T-cell (primary cell): ENCODE results near the gene TSPAN15. TPM values are rescaled to one million over a fixed set of nuclear protein-coding genes. Genes with fewer than 3 reads are reported as not detected.

Source experiments
- ATAC-seq, 4 experiments: fragments of 200-7000 bp in 3 of 4; fragments of 150-1000 bp in 1 of 4; cut with Tn5 transposase; replicated peaks in 1 of 4; 1 replicate in 3 of 4; 2 replicates in 1 of 4; pipeline ENCODE4 v1.10.0; 2021; ENCODE audit warnings: moderate library complexity in 3 of 4, mild to moderate bottlenecking in 2 of 4, moderate number of reproducible peaks in 1 of 4
- CTCF ChIA-PET, 2 donors: fragments of 300-600 bp; sonication (Branson Sonifier 250); formaldehyde crosslinking; loops; one replicate each; lab custom pipeline; 2022; ENCODE audit warnings: antibody characterized with exemption in 2 of 2; lab: Charles Lee
- POLR2A ChIA-PET, 2 donors: fragments of 300-600 bp; sonication (Branson Sonifier 250); formaldehyde crosslinking; loops; one replicate each; lab custom pipeline; 2022; ENCODE audit warnings: antibody characterized with exemption in 2 of 2; lab: Charles Lee
- DNase-seq, 35 experiments: peaks; one replicate each; pipeline versions ENCODE4 v3.0.0 to v3.0.0-alpha.2; 2013 to 2023
- H3K27ac ChIP-seq: one replicate; pipeline ENCODE4 v1.5.1; 2013; ENCODE audit warnings: low read length
- H3K27me3 ChIP-seq, 2 experiments: replicated peaks in 1 of 2; 1 replicate in 1 of 2; 2 replicates in 1 of 2; pipeline versions ENCODE4 v1.6.1 to v1.7.0; 2013; ENCODE audit warnings: low read length in 1 of 2, mixed read lengths in 1 of 2; ENCODE audit not compliant: control insufficient read depth in 2 of 2, insufficient read depth in 2 of 2; ENCODE audit errors: extremely low read depth in 1 of 2
- H3K36me3 ChIP-seq, 2 donors: 1 replicate in 1 of 2; 2 replicates in 1 of 2; pipeline versions ENCODE4 v1.6.1 to v1.7.0; 2013; ENCODE audit warnings: low read length in 1 of 2; ENCODE audit not compliant: control insufficient read depth in 2 of 2, insufficient read depth in 1 of 2; ENCODE audit errors: extremely low read depth in 1 of 2
- H3K4me1 ChIP-seq, 2 experiments: 1 replicate in 1 of 2; 2 replicates in 1 of 2; pipeline versions ENCODE4 v1.6.1 to v1.7.0; 2013; ENCODE audit warnings: low read length in 2 of 2, mixed read lengths in 1 of 2; ENCODE audit not compliant: insufficient read depth in 2 of 2, control insufficient read depth in 1 of 2; ENCODE audit errors: extremely low read depth in 1 of 2
- H3K4me3 ChIP-seq, 2 donors: 1 replicate in 1 of 2; 2 replicates in 1 of 2; pipeline versions ENCODE4 v1.5.1 to v1.7.0; 2013; ENCODE audit warnings: mild to moderate bottlenecking in 2 of 2, low read length in 1 of 2, moderate library complexity in 1 of 2; ENCODE audit not compliant: control insufficient read depth in 1 of 2; ENCODE audit errors: extremely low read depth in 1 of 2
- H3K9me3 ChIP-seq: 2 replicates; pipeline ENCODE4 v1.7.0; 2013
- H3K27ac Mint-ChIP-seq, 2 donors: one replicate each; pipeline ENCODE4 v1.8.0; 2020 to 2021; ENCODE audit warnings: mild to moderate bottlenecking in 2 of 2, mixed read lengths in 2 of 2
- H3K27me3 Mint-ChIP-seq, 2 donors: one replicate each; pipeline ENCODE4 v1.8.0; 2021 to 2022; ENCODE audit warnings: mixed read lengths in 2 of 2
- H3K36me3 Mint-ChIP-seq: one replicate; pipeline ENCODE4 v1.8.0; 2021; ENCODE audit warnings: mixed read lengths
- H3K4me1 Mint-ChIP-seq, 3 donors: one replicate each; pipeline ENCODE4 v1.8.0; 2020 to 2022; ENCODE audit warnings: mixed read lengths in 3 of 3, mild to moderate bottlenecking in 1 of 3
- H3K4me3 Mint-ChIP-seq, 3 donors: one replicate each; pipeline ENCODE4 v1.8.0; 2020 to 2022; ENCODE audit warnings: mild to moderate bottlenecking in 3 of 3, mixed read lengths in 3 of 3, moderate library complexity in 3 of 3
- H3K9me3 Mint-ChIP-seq, 3 donors: one replicate each; pipeline ENCODE4 v1.8.0; 2020 to 2022; ENCODE audit warnings: mixed read lengths in 3 of 3
- WGBS: methylation state at CpG from one replicate; pipeline ENCODE4 v1.1.5; 2013; ENCODE audit warnings: missing lambda C conversion rate; ENCODE audit not compliant: insufficient coverage; 5-methylcytosine and 5-hydroxymethylcytosine counted together
- total RNA-seq, 35 experiments: library from RNA in 6 of 35; stranded (reverse) in 6 of 35; fragments of 120-200 nt in 1 of 35; gene quantifications; one replicate each; pipeline versions ENCODE4 v1.2.1 to v1.2.4 and lab custom pipeline; 2013 to 2026

The TSPAN15 gene
- total RNA-seq, 5 donors from 2014 or later (not counting 1 experiment from before 2014, with no cell fraction given): 2.9 to 8.2 (median 6.2) TPM

GRCh38 chr10:69458430-69459100 is 7.3 kb downstream of the TSPAN15 start:
- Histone ChIP-seq H3K4me3 (no peak overlapping the region), H3K36me3 (no peaks in the 10 kb centered on the region), H3K27me3 (peaks cover 0 to 12% of the 10 kb centered on the region in 2 experiments), H3K4me1 (peaks cover 0 to 9% of the 10 kb centered on the region in 2 experiments), H3K9me3 (no peaks in the 10 kb centered on the region), H3K27ac (no peak overlapping the region)
- CTCF ChIA-PET: no interaction called here
- no peaks in the 10 kb centered on the region for H3K9me3 Mint-ChIP-seq
- 83% methylated on average over 9 of the region's 10 CpGs for WGBS
- DNase-seq (no peak), ATAC-seq (no peak)
- H3K36me3 Mint-ChIP-seq: no peaks in the 10 kb centered on the region
- no peak overlapping the region for H3K27ac Mint-ChIP-seq
- no peak overlapping the region for H3K4me3 Mint-ChIP-seq
- peaks cover 0 to 20% (median 8%) of the 10 kb centered on the region in 3 donors for H3K4me1 Mint-ChIP-seq
- peaks cover 0 to under 1% of the 10 kb centered on the region in 2 donors for H3K27me3 Mint-ChIP-seq
- POLR2A ChIA-PET: interaction anchor here in 1 of 2 donors (0.7 kb wide), 1 partner anchor 1403 kb away, joined by 3 read pairs; no protein-coding TSS in a partner anchor

GRCh38 chr10:69459101-69459790 is 8.0 kb downstream of the TSPAN15 start:
- Histone ChIP-seq H3K4me1 (peaks cover 0 to 15% of the 10 kb centered on the region in 2 experiments), H3K27ac (no peak overlapping the region), H3K36me3 (no peaks in the 10 kb centered on the region), H3K9me3 (no peaks in the 10 kb centered on the region), H3K4me3 (no peak overlapping the region), H3K27me3 (peaks cover 0 to 5% of the 10 kb centered on the region in 2 experiments)
- Mint-ChIP-seq H3K27me3 (no peaks in the 10 kb centered on the region), H3K9me3 (no peaks in the 10 kb centered on the region), H3K4me3 (no peak overlapping the region), H3K27ac (no peak overlapping the region), H3K36me3 (no peaks in the 10 kb centered on the region), H3K4me1 (peaks cover 0 to 26% (median 12%) of the 10 kb centered on the region in 3 donors)
- POLR2A ChIA-PET: interaction anchor here in 1 of 2 donors (0.7 kb wide), 1 partner anchor 1402 kb away, joined by 3 read pairs; no protein-coding TSS in a partner anchor
- 79% methylated on average over 8 of the region's 8 CpGs for WGBS
- ATAC-seq (no peak), DNase-seq (no peak)
- CTCF ChIA-PET: interaction anchor here in 1 of 2 donors (0.5 kb wide), 1 partner anchor 179 kb away, joined by 3 read pairs; no protein-coding TSS in a partner anchor

GRCh38 chr10:69459893-69460575 is 8.8 kb downstream of the TSPAN15 start:
- POLR2A ChIA-PET: no interaction called here
- Mint-ChIP-seq H3K4me3 (no peak overlapping the region), H3K4me1 (peaks cover 3 to 34% (median 19%) of the 10 kb centered on the region in 3 donors), H3K36me3 (no peaks in the 10 kb centered on the region), H3K27ac (no peak overlapping the region), H3K27me3 (no peaks in the 10 kb centered on the region), H3K9me3 (no peaks in the 10 kb centered on the region)
- 89% methylated on average over 9 of the region's 12 CpGs for WGBS
- no peak for ATAC-seq
- Histone ChIP-seq H3K9me3 (no peaks in the 10 kb centered on the region), H3K27me3 (no peaks in the 10 kb centered on the region), H3K4me1 (peaks cover 0 to 23% of the 10 kb centered on the region in 2 experiments), H3K4me3 (no peak overlapping the region), H3K36me3 (no peaks in the 10 kb centered on the region), H3K27ac (no peak overlapping the region)
- CTCF ChIA-PET: interaction anchor here in 1 of 2 donors (0.5 kb wide), 1 partner anchor 179 kb away, joined by 3 read pairs; no protein-coding TSS in a partner anchor
- no peak for DNase-seq

- H3K4me3 Mint-ChIP-seq: no peak overlapping the region
- CTCF ChIA-PET: no interaction called here
- H3K27me3 ChIP-seq: no peaks in the 10 kb centered on the region
Observed at GRCh38 chr10:69460576-69461242, 9.4 kb downstream of the TSPAN15 start.

GRCh38 chr10:69461243-69462025 is 10.2 kb downstream of the TSPAN15 start:
- no peak for ATAC-seq
- POLR2A ChIA-PET: interaction anchor here in 1 of 2 donors (0.6 kb wide), 1 partner anchor 32 kb away, joined by 3 read pairs; no protein-coding TSS in a partner anchor
- Histone ChIP-seq H3K36me3 (no peaks in the 10 kb centered on the region), H3K27me3 (no peaks in the 10 kb centered on the region), H3K4me1 (peaks cover 0 to 34% of the 10 kb centered on the region in 2 experiments), H3K27ac (no peak overlapping the region), H3K4me3 (no peak overlapping the region), H3K9me3 (no peaks in the 10 kb centered on the region)
- H3K27me3 Mint-ChIP-seq: no peaks in the 10 kb centered on the region
- peaks cover 12 to 48% (median 32%) of the 10 kb centered on the region in 3 donors for H3K4me1 Mint-ChIP-seq
- H3K36me3 Mint-ChIP-seq: no peaks in the 10 kb centered on the region
- no peak for DNase-seq
- no peak overlapping the region for H3K27ac Mint-ChIP-seq
- H3K9me3 Mint-ChIP-seq: no peaks in the 10 kb centered on the region
- 100% methylated on average over 2 of the region's 5 CpGs for WGBS
- no peak overlapping the region for H3K4me3 Mint-ChIP-seq
- CTCF ChIA-PET: no interaction called here

More at GRCh38 chr10:69460576-69461242, 9.4 kb downstream of the TSPAN15 start:
- no peaks in the 10 kb centered on the region for H3K36me3 Mint-ChIP-seq
- WGBS: 81% methylated on average over 7 of the region's 9 CpGs
- no peaks in the 10 kb centered on the region for H3K9me3 Mint-ChIP-seq
- no peak overlapping the region for H3K4me3 ChIP-seq
- no peak for DNase-seq
- no peaks in the 10 kb centered on the region for H3K27me3 Mint-ChIP-seq
- H3K9me3 ChIP-seq: no peaks in the 10 kb centered on the region
- no peaks in the 10 kb centered on the region for H3K36me3 ChIP-seq
- H3K27ac Mint-ChIP-seq: peak overlapping the region in 1 of 2 donors; percentile 66
- H3K4me1 Mint-ChIP-seq: peaks cover 10 to 41% (median 26%) of the 10 kb centered on the region in 3 donors
- H3K4me1 ChIP-seq: peaks cover 0 to 29% of the 10 kb centered on the region in 2 experiments
- no peak overlapping the region for H3K27ac ChIP-seq
- POLR2A ChIA-PET: no interaction called here
- no peak for ATAC-seq
